Measurements from ENCODE around the gene COQ8A.

COQ8A gene

DNA sequence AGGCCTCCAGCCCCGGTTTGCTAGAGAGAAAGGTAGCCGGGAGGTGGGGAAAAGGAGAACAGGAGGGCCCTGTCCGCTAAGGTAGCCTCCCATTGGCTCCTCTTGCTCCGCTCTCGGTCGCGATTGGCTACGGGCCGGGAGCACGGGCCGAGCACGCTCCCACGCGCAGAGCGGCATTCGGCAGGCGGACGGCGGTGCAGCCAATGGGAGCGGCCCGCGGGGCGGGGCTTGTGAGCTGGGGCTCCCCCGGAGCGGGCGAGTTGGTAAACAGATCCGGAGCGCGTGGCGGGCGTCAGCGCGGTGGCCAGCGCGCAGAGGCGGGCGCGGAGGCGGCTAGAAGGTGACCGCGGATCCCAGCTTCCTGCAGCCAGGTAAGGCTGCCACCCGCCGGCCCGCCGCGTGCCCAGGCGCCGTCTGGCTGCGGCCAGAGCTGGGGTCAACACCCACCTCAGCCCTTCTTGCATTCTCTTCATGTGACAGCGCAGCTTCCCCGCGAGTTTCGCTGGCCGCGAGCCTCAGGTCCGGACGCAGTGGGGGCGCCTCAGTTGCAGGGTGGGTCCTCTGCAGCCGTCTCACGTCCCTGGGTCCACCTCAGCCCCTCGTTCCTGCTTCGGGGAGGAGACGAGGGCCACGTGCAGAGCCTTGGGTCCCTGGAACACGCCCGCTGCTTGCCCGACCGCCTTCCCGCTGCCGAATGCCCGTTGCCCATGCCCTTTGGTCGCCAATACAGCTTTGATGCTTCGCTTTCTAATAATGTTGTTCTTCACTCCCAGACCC lies at the start of gene COQ8A:
Gene COQ8A, plus strand, starts transcription at position 266 of the 777 bp plus-strand sequence. CDS start 21,092 bp downstream, outside the sequence.
- peak; percentile 96 to 98 for DNase-seq

DNA sequence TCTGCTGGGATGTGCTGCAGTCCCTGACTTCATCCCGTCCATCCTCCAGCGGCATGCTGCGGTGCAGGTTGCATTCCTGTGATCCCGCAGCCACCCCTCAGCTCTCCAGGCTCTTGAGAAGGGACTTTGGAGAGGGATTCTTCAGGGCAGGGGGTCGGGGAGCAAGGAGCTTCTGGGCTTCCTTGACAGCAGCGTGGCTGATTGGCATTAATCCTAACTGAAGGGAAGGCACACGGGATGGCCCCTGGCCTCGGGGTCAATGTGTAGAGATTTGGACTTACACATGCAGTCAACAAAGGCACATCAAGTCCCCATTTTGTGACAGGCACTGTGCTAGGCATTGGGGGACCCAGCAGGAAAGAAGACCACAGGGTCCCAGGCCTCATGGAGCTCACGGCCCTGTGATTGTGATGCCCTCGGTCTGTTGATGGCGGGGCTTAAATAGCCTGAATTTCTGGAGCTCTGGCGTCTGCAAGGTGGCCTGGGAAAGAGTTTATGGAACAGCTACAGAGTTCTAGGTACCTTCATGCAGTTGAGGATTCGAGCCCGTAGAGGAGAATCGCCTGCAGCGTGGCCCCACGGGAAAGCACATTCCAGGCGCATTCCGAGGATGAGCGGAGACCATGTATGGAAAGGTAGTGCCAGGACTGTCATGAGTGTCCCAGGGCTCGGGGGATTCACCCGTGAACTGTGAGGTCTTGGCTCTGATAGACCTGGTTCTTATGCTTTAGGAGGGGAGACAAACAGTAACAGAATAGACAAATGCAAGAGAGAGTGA lies 49.6 kb upstream of the COQ8A start:
- no peak for DNase-seq

DNA sequence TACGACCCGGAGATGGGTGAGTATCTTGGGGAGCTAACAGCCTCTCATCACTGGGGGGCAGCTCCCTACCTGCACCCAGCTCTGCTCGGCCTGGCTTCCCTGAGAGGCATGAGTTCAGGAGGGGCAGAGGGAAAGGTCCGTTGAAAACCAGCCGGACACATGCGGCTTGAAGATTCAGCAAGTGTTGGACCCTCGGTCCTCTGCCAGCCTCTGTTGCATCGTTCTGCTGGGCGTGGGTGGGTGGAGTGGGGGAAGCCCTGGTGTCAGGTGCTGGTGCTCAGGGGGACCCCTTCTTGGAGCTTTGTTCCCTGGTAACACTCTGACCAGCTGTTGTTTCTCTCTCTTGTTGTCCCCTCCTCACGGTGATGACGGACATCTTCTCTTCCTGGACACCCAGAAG lies 48.7 kb upstream of the COQ8A start:
- DNase-seq, result no peak

DNA sequence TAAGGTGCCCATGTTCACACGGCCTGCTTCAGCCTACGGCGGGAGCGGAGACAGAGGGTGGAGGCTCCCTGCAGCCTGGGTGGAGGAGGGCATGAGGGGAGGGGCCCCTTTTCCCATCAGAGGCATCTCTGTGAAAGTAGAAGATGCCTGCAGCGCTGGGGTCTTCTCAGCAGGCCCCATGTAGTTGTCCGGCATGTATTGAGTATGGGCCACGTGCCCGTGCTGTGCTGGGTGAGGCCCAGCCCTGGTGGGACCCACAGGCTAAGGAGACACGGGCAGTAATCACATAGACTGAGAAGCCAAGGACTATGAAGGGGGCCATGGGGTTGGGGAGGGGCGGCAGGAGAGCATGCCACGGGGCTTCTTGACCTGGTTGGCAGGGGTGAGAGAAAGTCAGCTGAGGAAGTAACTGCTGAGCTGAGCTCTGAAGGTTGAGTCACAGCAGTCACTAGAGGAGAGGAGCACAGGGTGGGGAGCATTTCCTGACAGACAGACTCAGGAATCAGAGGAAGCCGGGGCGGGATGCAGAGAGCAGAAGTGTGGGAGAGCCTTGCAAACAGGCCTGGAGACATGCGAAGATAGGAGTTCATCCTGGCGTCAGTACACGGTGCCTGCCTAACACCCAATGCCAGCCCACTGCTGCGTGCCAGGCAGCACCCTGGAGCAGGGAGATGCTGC lies 48.1 kb upstream of the COQ8A start:
- no peak for DNase-seq

DNA sequence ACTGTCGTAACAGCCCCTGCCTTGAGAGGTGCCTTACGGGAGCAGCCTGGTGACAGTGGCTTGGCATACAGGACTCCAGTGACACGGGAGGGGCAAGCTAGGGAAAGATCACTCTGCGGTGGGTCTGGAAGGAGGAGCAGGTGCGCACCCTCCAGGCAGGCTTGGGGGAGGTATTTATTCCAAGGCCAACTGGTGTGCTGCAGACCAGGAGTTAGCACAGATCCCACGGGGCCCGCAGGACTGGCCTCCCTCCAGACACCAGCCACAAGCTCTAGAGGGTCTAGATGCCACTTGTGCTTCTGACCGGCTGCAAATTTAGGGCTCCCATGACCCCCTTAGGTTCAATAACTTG lies 47.6 kb upstream of the COQ8A start:
- no peak for DNase-seq

DNA sequence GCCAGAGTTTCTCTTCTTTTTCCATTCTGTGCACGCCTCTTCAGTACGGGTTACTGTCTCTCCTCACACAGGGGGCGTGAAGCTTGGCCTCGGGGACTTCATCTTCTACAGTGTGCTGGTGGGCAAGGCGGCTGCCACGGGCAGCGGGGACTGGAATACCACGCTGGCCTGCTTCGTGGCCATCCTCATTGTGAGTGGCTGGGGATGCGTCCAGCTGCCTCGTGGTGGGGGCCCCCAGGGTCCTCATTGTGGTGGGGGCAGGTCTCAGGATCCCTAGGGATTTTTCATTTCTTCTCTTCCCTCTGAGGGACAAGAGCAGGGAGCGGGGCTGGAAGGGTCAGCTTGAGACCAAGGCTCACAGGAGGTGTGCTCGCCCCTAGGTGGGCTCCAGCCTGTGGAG lies 46.2 kb upstream of the COQ8A start:
- no peak for DNase-seq

DNA sequence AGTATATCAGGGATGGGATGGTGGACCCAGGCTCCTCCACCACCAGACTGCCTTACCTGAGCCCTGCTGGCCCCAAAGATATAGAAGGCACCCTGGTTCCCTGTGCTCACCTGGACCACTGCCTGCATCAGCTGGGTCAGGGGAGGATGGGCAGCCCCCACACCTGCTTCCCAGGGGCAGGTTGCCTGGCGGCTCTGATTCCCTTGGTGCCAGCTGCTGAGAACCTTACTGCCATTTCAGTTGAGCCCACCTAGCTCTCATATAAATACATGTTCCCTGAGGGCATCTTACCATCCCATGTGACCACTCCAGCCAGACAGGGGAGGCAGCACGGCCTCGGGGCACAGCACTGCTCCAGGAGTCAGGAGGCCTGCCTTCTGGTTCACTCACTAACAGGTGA lies 45.3 kb upstream of the COQ8A start:
- DNase-seq, result no peak

DNA sequence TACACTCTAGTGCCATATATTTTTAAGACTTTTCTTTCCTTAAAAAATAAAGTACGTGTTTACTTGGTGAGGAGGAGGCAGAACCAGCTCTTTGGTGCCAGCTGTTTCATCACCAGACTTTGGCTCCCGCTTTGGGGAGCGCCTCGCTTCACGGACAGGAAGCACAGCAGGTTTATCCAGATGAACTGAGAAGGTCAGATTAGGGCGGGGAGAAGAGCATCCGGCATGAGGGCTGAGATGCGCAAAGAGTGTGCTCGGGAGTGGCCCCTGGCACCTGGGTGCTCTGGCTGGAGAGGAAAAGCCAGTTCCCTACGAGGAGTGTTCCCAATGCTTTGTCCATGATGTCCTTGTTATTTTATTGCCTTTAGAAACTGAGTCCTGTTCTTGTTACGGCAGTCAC lies 44.5 kb upstream of the COQ8A start:
- DNase-seq, result no peak

DNA sequence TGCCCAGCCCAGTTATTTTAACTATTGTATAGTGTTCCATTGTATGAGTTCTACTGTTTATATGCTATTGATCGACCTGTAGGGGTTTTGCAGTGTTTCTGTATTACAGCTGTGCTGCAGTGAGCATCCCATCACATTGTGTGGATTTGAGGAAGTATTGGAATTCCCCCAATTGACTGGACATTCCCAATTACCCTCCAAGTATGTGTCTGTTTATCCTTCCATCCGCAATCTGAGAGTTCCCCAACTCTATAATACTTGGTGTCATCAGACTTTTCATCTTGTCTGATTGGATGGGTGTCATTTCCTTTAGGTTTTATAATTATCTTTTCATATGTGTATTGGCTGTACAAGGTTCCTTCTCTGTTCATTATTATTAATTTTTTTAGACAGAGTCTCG lies 41.8 kb upstream of the COQ8A start:
- DNase-seq, result no peak

DNA sequence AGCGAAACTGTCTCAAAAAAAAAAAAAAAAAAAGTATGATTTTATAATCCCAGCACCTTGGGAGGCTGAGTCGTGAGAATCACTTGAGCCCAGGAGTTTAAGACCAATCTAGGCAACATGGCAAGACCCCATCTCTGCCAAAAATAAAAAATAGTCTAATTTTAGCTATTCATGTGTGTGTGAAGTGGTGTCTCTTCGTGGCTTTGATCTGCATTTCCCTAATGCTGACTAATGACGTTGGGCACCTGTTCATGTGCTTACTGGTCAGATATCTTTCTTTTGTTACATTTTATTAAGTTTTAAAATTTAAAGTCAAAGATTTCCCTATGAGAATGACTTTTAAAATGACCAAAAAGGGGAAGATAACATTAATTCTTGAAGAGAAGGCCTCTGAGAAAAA lies 38.7 kb upstream of the COQ8A start:
- no peak for DNase-seq

DNA sequence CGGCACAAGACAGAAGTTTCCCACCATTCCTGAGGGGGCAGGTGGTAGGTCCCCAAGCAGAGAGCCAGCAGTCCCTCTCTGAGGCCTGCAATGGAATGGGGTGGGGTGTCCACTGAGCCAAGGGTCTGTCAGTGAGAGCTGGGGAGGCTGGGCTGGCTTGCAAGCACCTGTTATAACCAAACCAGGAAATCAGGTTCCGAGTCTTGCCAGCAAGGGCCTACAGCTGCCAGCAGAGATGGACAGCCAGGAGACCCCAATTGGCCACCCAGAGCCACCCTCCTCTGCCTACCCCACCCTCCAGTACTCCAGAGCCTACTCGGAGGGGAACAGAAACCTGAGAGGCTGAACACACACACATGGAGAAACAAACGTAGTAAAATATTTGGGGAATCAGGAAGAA lies 37.5 kb upstream of the COQ8A start:
- DNase-seq, result no peak

DNA sequence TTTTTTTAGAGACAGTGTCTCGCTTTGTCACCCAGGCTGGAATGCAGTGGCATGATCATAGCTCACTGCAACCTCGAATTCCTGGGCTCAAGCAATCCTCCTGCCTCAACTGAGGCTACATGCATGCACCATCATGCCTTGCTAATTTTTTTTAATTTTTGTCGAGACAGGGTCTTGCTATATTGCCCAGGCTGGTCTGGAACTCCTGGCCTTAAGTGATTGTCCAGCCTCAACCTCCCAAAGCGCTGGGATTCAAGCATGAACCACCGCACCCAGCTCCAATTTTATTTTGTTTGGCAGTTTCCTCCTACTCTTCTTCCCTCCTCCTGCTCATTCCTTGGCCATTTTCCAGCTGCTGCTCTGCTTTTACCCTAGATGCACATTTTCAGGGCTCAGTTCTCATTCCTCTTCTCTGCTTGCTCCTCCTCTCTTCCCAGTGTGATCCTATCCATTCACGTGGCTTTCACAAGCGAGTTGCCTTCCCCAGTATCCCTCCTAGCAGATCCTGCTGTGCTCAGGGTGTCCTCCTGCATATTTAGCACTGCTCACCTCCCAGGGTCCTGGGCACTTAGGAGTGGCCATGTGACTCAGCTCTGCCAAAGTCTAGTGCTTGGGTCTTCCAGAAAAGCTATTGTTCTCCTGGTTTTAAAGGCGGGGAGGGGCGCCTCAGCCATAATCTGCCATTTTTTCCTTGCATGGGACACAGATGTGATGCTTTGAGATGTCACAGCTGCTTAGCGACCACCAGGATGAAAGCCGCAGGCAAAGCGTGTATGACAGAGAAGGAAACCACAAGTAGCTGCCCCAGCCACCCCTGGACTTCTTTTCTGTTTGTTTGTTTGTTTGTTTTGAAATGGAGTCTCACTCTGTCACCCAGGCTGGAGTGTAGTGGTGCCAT lies 36.0 kb upstream of the COQ8A start:
- DNase-seq, result no peak

DNA sequence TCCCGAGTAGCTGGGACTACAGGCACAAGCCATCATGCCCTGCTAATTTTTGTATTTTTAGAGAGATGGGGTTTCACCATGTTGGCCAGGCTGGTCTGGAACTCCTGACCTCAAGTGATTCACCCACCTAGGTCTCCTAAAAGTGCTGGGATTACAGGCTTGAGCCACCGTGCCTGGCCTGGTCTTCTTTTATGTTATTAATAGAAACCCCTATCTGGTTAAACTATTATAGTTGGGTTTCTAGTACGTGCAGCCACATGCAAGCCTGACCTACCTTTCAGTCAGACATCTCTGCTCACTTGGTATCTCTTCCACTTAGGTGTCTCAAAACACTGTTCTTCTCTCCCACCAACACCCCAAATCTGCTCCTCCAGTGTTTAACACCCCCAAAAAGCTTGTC lies 35.3 kb upstream of the COQ8A start:
- no peak for DNase-seq

DNA sequence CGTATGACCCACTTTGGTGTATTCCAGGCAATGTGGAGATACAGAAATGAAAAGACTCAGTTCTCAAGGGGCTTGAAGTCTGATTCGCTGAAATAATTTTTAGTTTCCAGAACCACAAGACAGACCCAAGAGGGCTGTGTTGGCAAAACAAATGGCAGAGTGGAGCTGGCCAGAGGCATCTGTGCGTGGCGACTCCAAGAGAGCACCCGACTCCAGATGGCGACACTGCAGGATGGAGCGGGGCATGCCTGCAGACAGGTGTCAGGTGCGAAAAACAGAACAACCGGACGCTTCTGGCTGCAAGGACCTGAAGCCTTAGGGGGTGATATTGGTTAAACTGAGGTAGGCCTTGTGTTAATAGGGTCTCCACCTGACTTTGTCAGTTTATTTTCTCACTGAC lies 31.7 kb upstream of the COQ8A start:
- no peak for DNase-seq

DNA sequence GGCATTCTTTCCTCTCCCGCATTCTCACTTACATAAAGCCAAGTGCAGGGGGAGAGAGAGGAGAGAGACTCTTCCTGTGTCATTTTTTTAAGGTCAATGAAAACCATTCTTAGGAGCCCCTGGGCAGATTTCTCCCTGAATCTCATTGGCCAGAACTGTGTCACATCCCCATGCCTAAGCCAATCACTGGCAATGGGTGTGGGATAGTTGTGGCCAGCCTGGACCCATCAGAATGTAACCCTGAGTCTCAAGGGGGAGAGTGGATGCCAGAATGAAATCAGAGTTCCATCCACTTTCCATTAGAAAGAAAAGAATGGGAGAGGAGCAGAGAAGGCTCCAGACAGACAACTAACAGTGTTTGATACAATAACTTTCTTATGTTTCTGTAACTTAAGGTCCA lies 31.2 kb upstream of the COQ8A start:
- no peak for DNase-seq

DNA sequence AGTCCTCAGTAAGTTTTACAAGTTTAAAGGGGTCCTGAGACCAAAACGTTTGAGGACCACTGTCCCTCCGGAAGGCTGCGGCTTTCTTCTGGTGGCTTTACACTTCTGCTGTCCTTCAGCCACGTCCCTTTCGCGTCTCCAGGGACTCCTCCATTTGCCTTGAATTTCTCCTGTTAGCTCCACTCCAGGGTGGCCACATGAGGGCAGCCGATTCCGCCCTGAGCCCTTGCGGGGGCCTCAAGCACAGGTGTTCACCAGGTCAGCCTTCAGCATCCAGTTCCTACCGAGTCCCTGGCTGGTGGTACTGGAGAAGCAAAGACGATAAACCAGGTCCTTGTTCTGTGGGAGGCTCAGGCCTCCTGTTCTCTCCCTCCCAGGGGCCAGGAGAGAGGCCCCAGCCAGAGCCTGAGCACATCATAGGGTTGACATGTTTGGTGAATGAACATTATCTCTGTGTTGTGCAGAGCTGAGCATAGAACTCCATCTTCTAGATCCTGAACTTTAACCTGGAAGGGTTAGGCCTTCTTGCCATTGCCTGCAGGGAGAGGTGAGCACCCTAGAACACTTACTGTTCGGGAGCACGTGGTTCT lies 27.4 kb upstream of the COQ8A start:
- DNase-seq, result no peak

DNA sequence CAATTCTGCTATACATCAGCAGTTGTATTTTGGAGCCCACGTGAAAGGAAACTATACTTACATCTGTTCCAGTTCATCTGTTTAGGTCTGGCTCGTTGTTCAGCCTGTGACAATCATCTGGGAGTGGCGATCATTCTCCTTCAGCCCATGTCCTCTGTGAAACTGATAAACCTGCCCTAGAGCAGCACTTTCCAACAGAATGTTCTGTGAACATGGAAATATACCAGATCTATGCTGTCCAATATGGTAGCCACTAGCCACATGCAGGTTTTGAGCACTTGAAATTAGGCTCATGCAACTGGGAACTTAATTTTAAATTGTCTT lies 24.5 kb upstream of the COQ8A start:
- DNase-seq, result no peak

DNA sequence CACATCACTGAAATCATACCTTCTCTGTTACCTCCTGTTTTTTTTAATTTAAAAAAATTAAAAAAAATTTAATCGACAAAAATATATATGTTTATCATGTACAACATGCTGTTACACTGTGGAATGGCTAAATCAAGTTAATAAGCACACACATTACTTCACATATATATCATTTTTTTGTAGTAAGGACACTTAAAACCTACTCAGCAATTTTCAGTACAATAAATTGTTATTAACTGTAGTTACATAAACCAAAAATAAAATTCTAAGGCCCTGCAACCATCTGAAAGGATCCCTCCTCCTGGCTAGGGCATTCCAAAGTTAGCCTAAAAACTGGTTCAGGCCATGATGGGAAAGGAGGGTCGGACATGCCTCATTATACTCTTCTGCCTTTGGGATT lies 23.6 kb upstream of the COQ8A start:
- no peak for DNase-seq

DNA sequence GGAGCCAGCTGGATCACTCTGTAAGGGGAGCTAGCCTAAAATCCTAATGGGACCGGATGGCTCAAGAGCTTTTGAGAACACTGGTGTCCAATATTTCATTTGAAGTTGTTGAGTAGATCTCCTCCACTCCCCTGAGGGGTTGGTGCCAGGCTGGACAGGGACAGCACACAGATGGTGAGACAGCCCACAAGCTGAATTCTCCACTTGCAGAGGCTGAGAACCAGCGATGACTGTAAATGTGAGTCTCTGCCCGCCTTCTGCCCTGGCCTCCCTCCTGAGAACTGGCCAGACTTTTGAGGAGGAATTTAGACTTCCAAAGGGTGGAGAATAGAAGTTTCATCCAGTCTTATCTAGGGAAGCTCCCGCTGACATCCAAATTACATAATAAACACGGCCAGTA lies 20.5 kb upstream of the COQ8A start:
- DNase-seq, result no peak

DNA sequence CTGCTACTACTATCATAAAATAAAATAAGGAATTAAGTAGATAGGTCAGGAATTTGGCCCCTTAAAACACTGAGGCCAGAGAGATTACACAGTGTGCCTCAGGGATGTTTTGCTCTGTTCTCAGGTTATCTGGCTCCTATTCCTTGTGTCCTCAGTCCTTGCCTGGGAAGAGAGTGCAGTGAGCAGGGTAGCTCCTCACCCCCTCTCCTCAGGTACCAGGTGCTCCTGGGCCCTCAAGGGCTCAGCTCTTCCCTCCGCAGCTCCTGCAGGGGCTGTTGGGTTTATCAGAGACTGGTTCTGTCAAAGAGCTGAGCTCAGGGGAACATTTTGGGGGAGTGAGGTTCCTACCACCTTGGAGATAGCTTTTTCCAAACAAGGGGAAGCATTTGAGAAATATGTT lies 20.1 kb upstream of the COQ8A start:
- DNase-seq, result no peak

DNA sequence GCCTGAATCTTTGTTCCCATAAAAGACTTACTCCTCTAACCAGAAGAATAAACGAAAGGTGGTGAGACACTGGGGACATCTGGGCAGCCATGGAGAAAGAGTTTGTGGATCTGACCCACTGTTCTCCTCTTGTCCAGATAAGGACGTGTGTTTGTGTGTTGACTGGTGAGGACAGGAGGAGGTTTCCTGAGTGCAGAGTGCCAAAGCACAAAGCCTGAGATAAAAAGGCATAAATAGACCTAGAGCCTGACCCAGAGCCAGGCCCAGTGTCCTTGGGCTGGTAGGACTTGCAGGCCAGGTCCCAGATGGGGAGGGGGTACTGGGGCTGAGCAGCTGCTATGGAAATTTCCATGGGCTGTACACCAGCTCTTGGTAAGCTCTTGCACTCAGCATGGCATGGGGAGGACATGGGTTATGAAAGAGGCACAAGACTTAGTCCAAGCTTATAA lies 19.6 kb upstream of the COQ8A start:
- no peak for DNase-seq

DNA sequence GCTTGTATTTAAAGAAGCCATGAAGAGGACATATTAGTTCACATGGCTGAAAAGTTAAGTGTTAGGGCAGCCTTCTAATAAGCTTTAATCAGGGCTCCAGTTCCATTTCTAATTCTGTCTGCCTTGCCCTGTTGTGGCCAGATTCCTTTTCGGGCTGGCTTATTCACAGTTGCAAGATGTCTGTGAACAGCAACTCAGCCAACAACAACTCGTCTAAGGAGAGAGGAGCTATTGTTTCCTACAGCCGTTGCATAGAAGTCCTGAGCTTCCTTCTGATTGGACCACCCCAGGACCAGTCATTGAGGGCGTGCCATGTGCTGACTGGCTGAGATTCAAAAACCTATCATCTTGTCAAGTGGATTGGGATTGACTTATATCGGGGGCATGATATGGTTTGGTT lies 18.6 kb upstream of the COQ8A start:
- DNase-seq, result no peak
